Activated CD8-positive, alpha-beta T cell treated with anti-CD3 and anti-CD28 coated beads for 36 hours (primary cell): ENCODE measurements around the gene FBLIM1. TPM values are rescaled to one million over a fixed set of nuclear protein-coding genes. Genes with fewer than 3 reads are reported as not detected.
"Not testable (repeated sequence)": the region's sequence is repeated elsewhere in the genome, so short reads cannot be mapped to it uniquely, and the experiment has no call there.

Source experiments
- ATAC-seq: fragments of 200-7000 bp; cut with Tn5 transposase; one replicate; pipeline ENCODE4 v1.10.0; 2021; ENCODE audit warnings: mild to moderate bottlenecking, moderate library complexity
- CTCF ChIA-PET: fragments of 350-600 bp; sonication (Branson Sonifier 250); formaldehyde crosslinking; loops from one replicate; lab custom pipeline; 2021; ENCODE audit warnings: antibody characterized with exemption; lab: Charles Lee
- POLR2A ChIA-PET: fragments of 350-600 bp; sonication (Branson Sonifier 250); formaldehyde crosslinking; loops from one replicate; lab custom pipeline; 2021; ENCODE audit warnings: antibody characterized with exemption; lab: Charles Lee
- DNase-seq: peaks from one replicate; pipeline ENCODE4 v3.0.0-alpha.2; 2020
- H3K27ac Mint-ChIP-seq: one replicate; pipeline ENCODE4 v1.8.0; 2021; ENCODE audit warnings: mild to moderate bottlenecking, mixed read lengths
- H3K27me3 Mint-ChIP-seq: one replicate; pipeline ENCODE4 v1.8.0; 2021; ENCODE audit warnings: mixed read lengths
- H3K36me3 Mint-ChIP-seq: one replicate; pipeline ENCODE4 v1.8.0; 2021; ENCODE audit warnings: low read depth, mixed read lengths
- H3K4me1 Mint-ChIP-seq: one replicate; pipeline ENCODE4 v1.8.0; 2021; ENCODE audit warnings: low read depth, mixed read lengths
- H3K4me3 Mint-ChIP-seq: one replicate; pipeline ENCODE4 v1.8.0; 2021; ENCODE audit warnings: mild to moderate bottlenecking, moderate library complexity, mixed read lengths
- H3K9me3 Mint-ChIP-seq: one replicate; pipeline ENCODE4 v1.8.0; 2021; ENCODE audit warnings: mixed read lengths
- intact Hi-C: fragments of 100-400 bp; cut with micrococcal nuclease; formaldehyde crosslinking; loops from one replicate; pipeline ENCODE4 v1.10.0; 2022
- total RNA-seq, 2 experiments: library from RNA; stranded (reverse); gene quantifications; one replicate each; pipeline ENCODE4 v1.2.3, GENCODE V29; 2021
- TF ChIP-seq, protein P1 (sequence below): fragments of 200-600 bp; IDR thresholded peaks from one replicate; pipeline ENCODE4 v1.8.0; 2022; ENCODE audit warnings: antibody characterized with exemption, mild to moderate bottlenecking

FBLIM1 gene
- total RNA-seq, 2 experiments from 2014 or later = not detected

DNA sequence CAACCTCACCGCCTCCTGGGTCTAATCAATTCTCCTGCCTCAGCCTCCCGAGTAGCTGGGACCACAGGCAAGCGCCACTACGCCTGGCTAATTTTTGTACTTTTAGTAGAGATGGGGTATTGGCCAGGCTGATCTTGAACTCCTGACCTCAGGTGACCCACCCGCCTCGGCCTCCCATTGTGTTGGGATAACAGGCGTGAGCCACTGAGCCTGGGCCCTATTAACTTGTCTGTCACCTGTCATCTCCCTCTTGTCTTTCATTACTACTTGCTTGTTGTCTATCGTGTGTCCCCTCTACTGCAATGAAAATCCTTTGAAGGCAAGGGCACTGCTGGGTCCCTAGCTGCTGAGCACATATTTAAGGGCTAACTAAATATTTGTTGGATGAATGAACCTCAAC lies 45.5 kb downstream of the FBLIM1 start:
- ChIA-PET POLR2A (no interaction called here), CTCF (interaction anchor here (1.1 to 2.2 kb wide), 5 partner anchors 10 to 203 kb away, joined by 3 to 16 read pairs (median 5); no protein-coding TSS in a partner anchor)
- H3K9me3 Mint-ChIP-seq = no peaks in the 10 kb centered on the region
- ATAC-seq = no peak
- TF ChIP-seq, protein P1, sequence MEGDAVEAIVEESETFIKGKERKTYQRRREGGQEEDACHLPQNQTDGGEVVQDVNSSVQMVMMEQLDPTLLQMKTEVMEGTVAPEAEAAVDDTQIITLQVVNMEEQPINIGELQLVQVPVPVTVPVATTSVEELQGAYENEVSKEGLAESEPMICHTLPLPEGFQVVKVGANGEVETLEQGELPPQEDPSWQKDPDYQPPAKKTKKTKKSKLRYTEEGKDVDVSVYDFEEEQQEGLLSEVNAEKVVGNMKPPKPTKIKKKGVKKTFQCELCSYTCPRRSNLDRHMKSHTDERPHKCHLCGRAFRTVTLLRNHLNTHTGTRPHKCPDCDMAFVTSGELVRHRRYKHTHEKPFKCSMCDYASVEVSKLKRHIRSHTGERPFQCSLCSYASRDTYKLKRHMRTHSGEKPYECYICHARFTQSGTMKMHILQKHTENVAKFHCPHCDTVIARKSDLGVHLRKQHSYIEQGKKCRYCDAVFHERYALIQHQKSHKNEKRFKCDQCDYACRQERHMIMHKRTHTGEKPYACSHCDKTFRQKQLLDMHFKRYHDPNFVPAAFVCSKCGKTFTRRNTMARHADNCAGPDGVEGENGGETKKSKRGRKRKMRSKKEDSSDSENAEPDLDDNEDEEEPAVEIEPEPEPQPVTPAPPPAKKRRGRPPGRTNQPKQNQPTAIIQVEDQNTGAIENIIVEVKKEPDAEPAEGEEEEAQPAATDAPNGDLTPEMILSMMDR = no peak
- peaks cover 4% of the 10 kb centered on the region for H3K4me1 Mint-ChIP-seq
- H3K4me3 Mint-ChIP-seq = no peak overlapping the region
- H3K36me3 Mint-ChIP-seq = no peaks in the 10 kb centered on the region
- intact Hi-C loops = loop anchor here (5.0 to 10.0 kb wide), 2 partner anchors 188 to 251 kb away; no protein-coding TSS in a partner anchor
- peaks cover 1% of the 10 kb centered on the region for H3K27me3 Mint-ChIP-seq
- H3K27ac Mint-ChIP-seq = no peak overlapping the region
- DNase-seq = no peak

DNA sequence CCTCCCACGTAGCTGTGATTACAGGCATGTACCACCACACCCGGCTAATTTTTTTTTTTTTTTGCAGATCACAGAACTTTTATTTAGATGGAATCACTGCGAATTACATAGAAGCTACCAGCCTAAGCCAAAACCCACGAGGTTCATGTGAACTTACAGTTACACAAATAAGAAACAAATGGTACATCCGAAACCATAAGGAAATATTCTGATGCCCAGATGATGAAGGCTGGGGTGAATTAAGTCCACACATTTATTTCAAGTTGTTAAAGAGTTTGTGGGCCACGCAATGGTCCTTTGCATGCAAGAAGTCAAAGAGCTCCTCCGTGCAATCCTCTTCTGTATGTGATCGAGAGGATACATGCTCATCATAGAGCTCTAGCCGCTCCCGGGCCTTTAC lies 48.5 kb downstream of the FBLIM1 start:
- no peak overlapping the region for H3K4me3 Mint-ChIP-seq
- ChIA-PET POLR2A (no interaction called here), CTCF (interaction anchor here (1.4 kb wide), 1 partner anchor 15 kb away, joined by 4 read pairs; no protein-coding TSS in a partner anchor)
- TF ChIP-seq, protein P1 = no peak
- ATAC-seq = no peak
- no peaks in the 10 kb centered on the region for H3K27me3 Mint-ChIP-seq
- intact Hi-C loops = loop anchor here (10.0 kb wide), 1 partner anchor 248 kb away; no protein-coding TSS in a partner anchor
- no peaks in the 10 kb centered on the region for H3K36me3 Mint-ChIP-seq
- H3K9me3 Mint-ChIP-seq = no peaks in the 10 kb centered on the region
- no peaks in the 10 kb centered on the region for H3K4me1 Mint-ChIP-seq
- no peak for DNase-seq
- H3K27ac Mint-ChIP-seq = no peak overlapping the region

DNA sequence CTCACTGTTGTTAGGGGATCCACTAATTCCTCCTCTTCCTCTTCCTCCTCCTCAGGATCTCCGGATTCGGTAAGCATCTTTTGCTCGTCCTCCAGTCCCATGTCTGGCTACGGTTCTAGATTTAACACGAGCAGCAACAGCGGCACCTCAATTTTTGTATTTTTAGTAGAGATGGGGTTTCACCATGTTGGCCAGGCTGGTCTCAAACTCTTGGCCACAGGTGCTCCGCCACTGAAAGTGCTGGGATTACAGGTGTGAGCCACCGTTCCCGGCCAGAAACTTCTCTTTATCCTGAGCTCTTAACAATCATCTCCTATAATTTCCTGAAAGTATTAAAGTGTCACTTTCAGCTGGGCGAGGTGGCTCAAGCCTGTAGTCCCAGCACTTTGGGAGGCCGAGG lies 49.0 kb downstream of the FBLIM1 start, which contains the start of gene UQCRHL:
Gene UQCRHL (minus strand): TSS at position 101 of the 400 bp plus-strand sequence. CDS start 0 bp downstream, at position 101.
- H3K27ac Mint-ChIP-seq, H3K27me3 Mint-ChIP-seq, H3K4me1 Mint-ChIP-seq, H3K4me3 Mint-ChIP-seq, ATAC-seq, H3K36me3 Mint-ChIP-seq, H3K9me3 Mint-ChIP-seq, POLR2A ChIA-PET, DNase-seq: not testable (repeated sequence)
- CTCF ChIA-PET = interaction anchor here (0.9 to 1.4 kb wide), 2 partner anchors 9 to 16 kb away, joined by 3 to 4 read pairs; no protein-coding TSS in a partner anchor
- intact Hi-C loops = loop anchor here (10.0 kb wide), 1 partner anchor 247 kb away; no protein-coding TSS in a partner anchor

DNA sequence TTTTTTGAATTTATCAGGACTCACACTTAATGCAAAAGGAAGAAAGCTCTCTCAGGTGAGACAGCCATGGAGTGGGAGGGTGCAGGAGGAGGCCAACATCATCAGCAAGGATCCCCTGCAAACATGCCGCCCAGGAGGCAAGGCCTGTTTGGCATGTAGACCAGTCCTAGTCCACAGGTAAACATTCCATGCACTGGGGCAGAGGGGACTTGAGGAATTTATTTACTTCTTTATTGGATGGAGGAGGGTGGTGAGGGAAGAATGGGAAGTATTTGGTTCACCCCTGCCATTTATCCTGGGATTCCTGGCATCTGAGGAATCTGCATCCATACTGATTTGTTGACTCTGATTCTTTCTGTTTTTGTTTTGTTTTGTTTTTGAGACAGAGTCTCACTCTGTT lies 50.4 kb downstream of the FBLIM1 start:
- ATAC-seq (no peak), DNase-seq (no peak)
- H3K27ac Mint-ChIP-seq = no peak overlapping the region
- intact Hi-C loops = loop anchor here (10.0 kb wide), 1 partner anchor 246 kb away; no protein-coding TSS in a partner anchor
- POLR2A ChIA-PET = interaction anchor here (0.6 kb wide), 1 partner anchor 126 kb away, joined by 3 read pairs; no protein-coding TSS in a partner anchor
- TF ChIP-seq, protein P1 = no peak
- no peaks in the 10 kb centered on the region for H3K9me3 Mint-ChIP-seq
- no peaks in the 10 kb centered on the region for H3K27me3 Mint-ChIP-seq
- CTCF ChIA-PET = no interaction called here
- no peaks in the 10 kb centered on the region for H3K4me1 Mint-ChIP-seq
- H3K36me3 Mint-ChIP-seq = no peaks in the 10 kb centered on the region
- no peak overlapping the region for H3K4me3 Mint-ChIP-seq

DNA sequence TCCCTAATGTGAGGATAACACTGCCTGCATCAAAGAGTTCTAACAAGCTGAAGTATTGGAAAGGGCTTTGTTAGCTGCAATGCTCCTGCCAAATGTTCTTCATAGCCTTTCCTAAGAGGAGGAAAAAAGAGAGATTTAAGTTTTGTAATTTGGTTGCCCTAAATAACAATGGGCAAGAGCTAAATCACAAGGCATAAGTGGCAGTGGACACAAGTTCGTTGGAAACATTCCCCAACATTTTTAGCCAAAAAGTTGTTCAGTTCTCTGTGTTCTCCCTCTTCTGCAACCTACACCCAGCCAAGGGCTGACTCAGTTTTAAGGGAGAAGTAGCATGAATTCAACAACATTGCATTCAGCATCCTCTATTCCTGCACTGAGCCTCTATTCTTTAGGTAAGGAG lies 51.5 kb downstream of the FBLIM1 start:
- no peaks in the 10 kb centered on the region for H3K27me3 Mint-ChIP-seq
- no peak for ATAC-seq
- H3K4me1 Mint-ChIP-seq = no peaks in the 10 kb centered on the region
- CTCF ChIA-PET = interaction anchor here (1.2 kb wide), 1 partner anchor 18 kb away, joined by 8 read pairs; no protein-coding TSS in a partner anchor
- TF ChIP-seq, protein P1 = no peak
- no peaks in the 10 kb centered on the region for H3K36me3 Mint-ChIP-seq
- no peak for DNase-seq
- no peak overlapping the region for H3K27ac Mint-ChIP-seq
- H3K4me3 Mint-ChIP-seq = no peak overlapping the region
- no peaks in the 10 kb centered on the region for H3K9me3 Mint-ChIP-seq
- POLR2A ChIA-PET = interaction anchor here (0.7 to 1.0 kb wide), 2 partner anchors 23 to 24 kb away, joined by 3 read pairs; no protein-coding TSS in a partner anchor
- intact Hi-C loops = no loop called here
